ENCODE data around the gene ATP6V1F.

Gene ATP6V1F

GRCh38 chr7:128879461-128879938 is 16.8 kb downstream of the ATP6V1F start:
- peak overlapping the region; percentile 62 for H3K27ac ChIP-seq
- TF ChIP-seq ZFX (IDR thresholded peaks at IDR 0.05) (no peak), CTCF (conservative IDR thresholded peaks at IDR 0.05) (no peak)

GRCh38 chr7:128879939-128880746 is 17.5 kb downstream of the ATP6V1F start:
- H3K27ac ChIP-seq = peak overlapping the region; percentile 62
- TF ChIP-seq CTCF (conservative IDR thresholded peaks at IDR 0.05) (peak; percentile 98), ZFX (IDR thresholded peaks at IDR 0.05) (no peak)

GRCh38 chr7:128880791-128881457 is 18.3 kb downstream of the ATP6V1F start:
- TF ChIP-seq CTCF (conservative IDR thresholded peaks at IDR 0.05) (no peak), ZFX (IDR thresholded peaks at IDR 0.05) (no peak)
- no peak overlapping the region; the same call in 1 of the 2 replicates for H3K27ac ChIP-seq

GRCh38 chr7:128881458-128882125 is 18.9 kb downstream of the ATP6V1F start:
- no peak overlapping the region for H3K27ac ChIP-seq
- TF ChIP-seq CTCF (conservative IDR thresholded peaks at IDR 0.05) (no peak), ZFX (IDR thresholded peaks at IDR 0.05) (no peak)

- no peak overlapping the region for H3K27ac ChIP-seq
Measured at GRCh38 chr7:128882134-128882533, 19.5 kb downstream of the ATP6V1F start.

GRCh38 chr7:128883622-128884448 is 21.2 kb downstream of the ATP6V1F start:
- peak; percentile 99 for TF ChIP-seq CTCF (conservative IDR thresholded peaks at IDR 0.05)
- TF ChIP-seq ZFX (IDR thresholded peaks at IDR 0.05) = no peak

More at GRCh38 chr7:128882134-128882533, 19.5 kb downstream of the ATP6V1F start:
- TF ChIP-seq ZFX (IDR thresholded peaks at IDR 0.05) (no peak), CTCF (conservative IDR thresholded peaks at IDR 0.05) (no peak)

More at GRCh38 chr7:128883622-128884448, 21.2 kb downstream of the ATP6V1F start:
- no peak overlapping the region for H3K27ac ChIP-seq
